HG03342 (cell line): ENCODE measurements around the gene DUOX2.
"Not testable (repeated sequence)": the region's sequence is repeated elsewhere in the genome, so short reads cannot be mapped to it uniquely, and the experiment has no call there.

Experiments
- ATAC-seq: cut with Tn5 transposase; IDR thresholded peaks from one replicate; pipeline ENCODE4 v1.9.1; 2021; ENCODE audit warnings: mild to moderate bottlenecking, moderate library complexity; ENCODE audit not compliant: unreplicated experiment

The DUOX2 gene

DNA sequence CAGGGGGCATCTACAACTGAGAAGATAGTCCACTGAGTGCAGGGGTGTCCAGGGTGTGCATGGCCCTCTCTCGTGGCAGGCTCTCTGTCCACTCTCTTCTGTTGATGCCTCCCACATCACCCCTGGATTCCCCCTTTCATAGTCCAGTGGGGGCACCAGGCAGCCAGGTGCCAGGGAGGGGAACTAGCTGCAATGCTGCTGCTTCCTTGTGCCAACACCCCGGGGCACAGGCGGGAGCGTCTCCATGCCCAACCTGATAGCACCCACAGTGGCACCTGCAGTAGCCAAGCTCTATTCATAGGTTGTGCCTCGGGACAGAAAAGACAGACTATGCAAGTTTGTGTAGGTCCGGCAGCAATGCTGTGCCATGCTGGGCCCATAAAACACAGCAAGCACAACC, 11.7 kb downstream of the DUOX2 start:
- no peak for ATAC-seq

DNA sequence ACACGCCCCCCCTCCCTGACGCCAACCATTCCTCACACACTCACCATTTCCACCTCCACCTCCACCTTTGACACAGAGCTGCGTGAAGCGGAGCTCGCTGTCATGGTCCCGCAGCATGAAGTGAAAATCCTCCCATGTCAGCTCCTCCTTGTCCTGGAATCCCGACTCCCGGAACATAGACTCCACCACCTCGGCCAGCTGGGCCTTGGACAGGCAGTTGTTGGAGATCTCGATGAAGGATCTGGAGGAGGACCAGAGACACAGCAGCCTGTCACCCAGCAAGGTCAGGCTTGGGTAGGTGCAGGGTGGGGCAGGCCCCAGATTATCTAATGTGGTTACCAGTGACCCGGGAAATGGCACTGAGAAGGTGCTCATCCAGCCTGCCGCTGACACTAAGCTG, 12.2 kb downstream of the DUOX2 start:
- no peak for ATAC-seq

DNA sequence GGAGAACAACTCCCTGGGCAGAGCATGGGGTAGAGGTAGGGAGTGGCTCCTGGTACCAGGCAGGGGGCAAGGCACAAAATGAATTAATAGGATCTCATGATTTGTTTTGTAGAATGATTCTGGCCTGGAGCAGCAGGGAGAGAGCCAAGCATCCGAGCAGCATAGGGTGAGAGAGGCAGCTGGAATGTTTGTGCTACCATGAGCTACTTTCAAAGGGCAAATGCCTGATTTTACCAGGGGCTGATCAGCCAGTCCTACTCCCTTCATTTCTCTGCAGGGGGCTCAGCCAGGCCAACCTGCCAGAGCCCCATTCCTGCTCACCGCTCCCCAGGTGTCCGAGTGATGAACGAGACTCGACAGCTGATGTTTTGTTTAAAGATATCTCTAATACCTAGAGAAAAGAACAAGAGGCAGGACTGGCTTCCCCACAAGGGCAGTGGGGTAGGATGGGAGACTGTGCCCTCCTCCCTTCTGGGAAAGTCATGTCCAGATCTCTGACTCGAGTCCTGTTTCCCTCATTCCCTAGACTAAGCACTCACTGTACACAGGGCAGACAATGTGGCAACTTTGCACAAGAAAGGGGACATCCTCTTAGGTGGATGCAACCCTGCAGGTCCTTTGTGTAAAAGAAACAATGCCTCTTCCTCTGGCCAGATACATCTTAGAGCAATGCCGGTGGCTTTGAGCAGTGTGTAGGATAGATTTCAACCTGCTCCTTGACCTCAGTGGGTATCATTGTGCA, 12.9 kb downstream of the DUOX2 start:
- ATAC-seq, result no peak

DNA sequence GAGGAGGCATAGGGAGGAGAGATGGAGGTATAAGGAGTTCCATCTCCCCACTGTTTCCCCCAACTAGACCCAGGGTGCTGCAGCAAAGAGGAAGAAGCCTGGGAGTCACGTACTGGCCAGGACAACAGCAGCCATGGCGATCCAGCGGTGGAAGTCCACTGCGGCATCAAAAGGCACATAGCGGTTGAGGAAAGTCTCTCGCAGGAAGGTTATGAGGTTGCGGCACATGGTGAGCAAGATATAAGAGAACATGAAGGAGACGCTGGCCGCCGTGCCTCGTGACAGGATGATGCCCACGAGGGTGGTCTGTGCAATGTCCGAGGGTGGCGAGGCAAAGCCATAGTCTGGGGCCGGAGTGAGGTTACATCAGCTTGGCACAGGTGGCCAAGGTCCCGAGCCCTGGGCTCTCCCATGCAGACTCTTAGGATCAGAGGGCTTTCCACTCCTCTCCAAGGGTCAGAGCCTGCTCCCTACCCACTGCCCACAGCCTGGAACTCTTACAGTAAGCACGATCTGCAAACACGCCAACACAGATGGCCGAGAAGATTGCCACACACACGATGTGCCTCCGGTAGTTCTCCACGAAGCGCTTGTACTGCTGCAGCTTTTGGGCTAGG, 14.3 kb downstream of the DUOX2 start:
- ATAC-seq, result no peak

DNA sequence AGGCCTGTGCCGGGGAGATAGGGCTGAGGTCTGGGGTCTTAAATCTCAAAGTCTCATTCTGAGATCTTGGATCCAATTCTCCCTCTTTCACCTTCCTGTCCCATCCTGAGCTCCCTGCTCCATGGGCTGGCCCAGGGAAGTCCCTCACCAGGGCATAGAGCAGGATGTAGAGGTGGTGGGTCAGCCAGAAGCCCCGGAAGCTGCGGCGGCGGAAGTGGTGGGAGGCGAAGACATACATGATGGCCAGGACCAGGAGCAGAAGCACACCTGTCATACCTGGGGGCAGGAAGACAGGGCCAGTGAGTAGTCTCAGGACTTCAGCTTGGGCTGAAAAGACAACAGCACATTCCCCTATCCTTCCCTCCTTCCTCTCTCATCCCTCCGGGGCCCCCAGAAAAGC, 16.5 kb downstream of the DUOX2 start:
- no peak for ATAC-seq

DNA sequence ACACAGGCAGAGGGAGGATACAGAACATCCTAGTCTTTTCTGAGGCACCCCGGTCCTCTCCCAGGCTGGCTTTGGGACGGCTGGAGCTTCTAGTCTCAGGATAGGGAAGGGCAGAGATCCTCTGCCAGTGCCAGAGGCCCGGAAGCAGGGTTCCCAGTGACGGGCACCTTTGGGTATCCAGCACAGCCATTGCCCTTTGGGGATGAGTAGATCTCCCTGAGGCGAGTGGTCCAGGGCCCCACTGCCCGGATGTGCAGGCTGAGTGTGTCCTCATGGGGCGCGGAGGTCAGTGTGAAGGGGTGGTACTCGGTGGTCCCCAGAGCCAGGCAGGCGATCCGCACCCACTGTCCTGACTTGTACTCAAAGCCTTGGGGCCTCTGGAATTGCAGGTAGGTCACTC, 18.3 kb downstream of the DUOX2 start:
- no peak for ATAC-seq

DNA sequence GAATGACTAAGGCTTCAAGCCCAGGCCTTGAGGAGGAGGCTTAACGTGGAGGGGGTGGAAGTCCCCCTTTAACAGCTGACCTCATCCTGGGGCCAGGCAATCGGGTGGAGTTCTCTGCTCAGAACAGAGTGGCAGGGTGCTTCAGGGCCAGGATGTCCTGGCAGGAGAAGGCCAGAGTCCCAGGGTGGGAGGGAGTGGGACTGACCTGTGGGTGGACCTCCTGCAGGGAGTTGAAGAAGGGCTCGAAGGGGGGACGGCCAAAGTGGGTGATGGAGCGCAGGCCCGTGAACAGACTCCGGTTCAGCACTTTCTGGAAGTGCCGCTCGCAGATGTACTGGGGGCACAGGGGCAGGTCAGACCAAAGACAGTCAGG, 19.6 kb downstream of the DUOX2 start:
- ATAC-seq, result no peak

DNA sequence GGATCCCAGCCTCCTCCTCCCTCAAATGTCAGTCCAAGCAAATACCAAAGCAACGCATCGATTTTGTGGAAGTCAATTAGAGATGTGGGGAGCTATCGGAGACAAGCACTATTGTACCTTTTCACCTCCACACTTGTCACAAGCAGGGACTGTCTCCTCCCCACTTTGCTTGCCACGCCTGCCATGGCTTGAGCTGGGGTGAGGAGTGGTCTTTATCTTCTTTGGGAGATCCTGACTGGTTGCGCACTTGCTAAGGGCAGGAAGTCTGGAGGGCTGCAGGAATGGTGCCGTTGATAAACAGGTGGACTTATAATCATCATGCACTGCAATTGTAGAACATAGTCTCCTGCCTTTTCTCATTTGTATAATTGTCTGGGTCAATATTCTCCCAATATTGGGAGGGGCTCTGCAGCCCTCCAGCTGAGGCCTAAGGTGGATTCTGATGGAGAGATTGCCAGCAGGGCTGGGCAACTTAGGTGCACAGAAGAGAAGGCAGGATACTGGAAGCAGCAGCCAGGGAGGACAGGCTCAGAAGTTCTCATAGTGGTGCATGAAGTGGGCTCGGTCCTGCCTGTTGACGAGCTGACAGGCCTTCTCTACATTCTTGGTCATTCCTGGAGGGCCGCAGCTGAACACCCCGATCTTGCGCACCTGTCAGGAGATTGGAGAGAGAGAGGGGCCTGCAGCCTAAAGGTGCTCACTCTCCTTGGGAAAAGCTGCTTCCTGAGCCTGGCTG, 20.2 kb downstream of the DUOX2 start:
- no peak for ATAC-seq

DNA sequence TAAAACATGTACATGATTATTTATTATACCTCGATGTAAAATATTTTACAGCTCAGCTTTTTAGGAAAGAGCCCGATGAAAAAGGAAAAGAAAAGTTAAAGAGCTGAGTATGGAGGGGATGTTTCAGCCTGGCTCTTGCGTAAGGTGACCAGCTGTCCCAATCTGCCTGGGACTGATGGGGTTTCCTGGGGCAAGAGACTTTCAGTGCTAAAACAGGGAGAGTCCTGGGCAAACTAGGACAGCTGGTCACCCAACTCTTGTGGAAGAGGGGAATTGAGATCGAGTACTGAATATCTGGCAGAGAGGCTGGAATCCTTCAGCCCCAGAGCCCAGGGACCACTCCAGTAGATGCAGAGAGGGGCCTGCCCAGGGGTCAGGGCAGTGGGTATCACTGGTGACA, 21.0 kb downstream of the DUOX2 start:
- no peak for ATAC-seq

DNA sequence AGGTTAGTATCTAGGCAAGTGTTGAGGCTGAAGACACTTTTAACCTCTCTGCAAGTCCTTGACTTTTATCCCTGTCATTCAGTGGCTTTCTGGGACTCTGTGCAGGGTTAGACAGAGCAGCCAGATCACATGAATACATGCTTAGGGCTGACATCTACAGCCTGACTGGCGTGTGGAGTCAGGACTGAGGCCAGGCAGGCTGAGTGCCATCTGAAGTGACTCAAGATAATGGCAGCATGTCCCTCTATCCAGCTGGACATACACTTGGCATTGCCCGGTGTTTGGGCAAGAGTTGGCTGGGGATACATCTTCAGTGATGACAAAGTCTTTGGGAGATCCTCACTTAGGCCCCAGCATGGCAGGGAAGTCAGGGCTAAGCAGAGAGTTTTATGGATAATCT, 22.4 kb downstream of the DUOX2 start:
- ATAC-seq, result no peak

DNA sequence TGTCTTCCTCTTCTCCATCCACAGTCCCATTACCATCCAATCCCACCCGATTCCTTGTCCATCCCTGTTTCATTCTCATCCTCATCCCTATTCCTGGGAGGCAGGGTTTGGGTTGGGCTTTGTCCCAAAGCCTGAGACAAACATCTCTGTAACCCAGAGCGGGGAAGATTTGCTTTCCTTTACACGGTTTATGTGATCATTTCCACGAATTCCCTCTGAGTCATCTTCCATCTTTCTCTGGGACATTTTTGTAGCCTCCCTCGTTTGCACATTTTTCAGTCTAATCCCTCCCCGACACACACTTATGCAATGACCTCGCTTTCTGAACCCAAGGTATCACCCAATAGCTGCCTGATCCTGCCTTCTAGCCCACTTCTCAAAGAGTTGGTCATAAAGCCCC, 22.8 kb downstream of the DUOX2 start:
- no peak for ATAC-seq

DNA sequence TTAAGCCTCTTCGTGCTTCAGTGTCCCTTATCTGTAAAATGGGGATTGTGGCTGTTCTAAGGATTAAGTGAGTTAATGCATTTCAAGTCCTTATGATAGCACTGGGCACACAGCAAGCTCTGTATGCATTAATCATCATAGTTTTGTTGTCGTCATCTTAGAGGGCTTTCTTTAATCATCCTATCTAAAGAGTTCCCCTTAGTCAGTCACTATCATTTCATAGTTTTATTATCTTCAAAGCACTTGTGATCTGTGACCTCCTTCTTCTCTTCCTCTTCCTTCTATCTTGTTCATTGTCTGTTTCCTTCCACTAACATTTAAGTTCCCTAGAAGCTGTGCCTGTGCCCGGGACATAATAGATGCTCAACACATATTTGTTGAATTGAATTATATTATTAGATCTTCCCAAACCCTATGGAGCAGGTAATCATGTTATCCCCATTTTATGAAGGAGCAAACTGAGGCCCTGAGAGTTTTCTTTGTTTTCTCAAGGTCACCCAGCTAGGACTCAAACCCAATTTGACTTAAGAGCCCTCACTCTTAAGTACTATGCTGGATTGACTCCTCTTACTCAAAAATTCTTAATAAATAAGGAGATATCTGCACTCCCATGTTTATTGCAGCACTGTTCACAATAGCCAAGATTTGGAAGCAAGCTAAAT, 24.1 kb downstream of the DUOX2 start:
- no peak for ATAC-seq

DNA sequence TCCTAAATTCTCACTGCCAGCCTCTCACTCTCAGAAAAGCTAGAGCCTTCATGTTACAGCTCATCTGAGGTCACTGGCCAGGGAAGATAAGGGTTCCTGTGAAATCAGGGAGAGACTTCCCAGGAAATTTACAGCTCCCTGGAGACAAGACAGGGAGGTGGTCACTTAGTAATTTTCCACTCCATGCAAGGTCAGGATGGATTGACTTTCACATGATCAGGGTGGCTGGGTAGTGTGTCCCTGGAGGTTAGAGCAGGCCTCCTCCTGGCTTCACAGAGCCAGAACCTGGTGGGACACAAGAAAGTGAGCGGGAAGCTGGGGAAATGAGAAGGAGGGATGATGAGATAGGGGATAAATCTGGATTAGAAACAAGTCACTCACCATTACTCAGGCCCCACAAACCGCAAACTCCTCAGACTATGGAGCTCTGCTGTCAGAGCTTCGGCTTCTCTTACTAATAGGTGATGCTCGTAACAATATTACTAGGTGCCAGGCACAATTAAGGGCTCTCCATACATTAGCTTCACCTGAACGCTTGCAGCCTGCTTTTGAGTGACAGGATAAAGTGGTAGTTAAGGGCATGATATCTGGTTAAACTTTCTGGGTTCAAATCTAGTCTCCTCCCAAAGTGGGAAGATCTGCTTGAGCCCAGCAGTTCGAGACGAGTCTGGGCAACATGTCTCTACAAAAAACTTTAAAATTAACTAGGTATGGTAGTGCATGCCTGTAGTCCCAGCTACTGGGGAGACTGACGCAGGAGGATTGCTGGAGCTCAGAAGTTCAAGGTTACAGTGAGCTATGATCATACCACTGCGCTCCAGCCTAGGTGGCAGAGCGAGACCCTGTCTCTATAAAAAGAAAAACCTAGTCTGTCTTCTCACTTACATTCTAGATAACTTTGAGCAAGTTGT, 24.9 kb downstream of the DUOX2 start:
- ATAC-seq, result no peak

DNA sequence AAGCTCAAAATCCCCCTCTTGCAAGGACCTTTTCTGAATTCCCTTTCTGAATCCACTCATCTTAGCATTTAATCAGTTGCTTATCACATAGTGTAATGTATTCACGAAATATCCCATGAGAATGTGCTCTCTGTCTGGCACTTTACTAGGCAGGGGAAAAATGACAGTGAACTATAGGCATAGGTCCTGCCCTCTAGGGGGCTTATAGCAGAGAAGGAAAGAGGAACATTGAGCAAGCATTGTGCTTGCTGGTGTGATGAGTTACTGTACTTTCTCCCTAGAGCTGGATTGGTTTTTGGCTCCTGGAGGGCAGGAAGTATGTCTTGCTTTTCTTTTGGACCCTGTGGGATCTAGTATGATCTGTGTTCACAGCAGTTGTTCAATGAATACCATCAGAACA, 26.5 kb downstream of the DUOX2 start:
- ATAC-seq, result no peak

DNA sequence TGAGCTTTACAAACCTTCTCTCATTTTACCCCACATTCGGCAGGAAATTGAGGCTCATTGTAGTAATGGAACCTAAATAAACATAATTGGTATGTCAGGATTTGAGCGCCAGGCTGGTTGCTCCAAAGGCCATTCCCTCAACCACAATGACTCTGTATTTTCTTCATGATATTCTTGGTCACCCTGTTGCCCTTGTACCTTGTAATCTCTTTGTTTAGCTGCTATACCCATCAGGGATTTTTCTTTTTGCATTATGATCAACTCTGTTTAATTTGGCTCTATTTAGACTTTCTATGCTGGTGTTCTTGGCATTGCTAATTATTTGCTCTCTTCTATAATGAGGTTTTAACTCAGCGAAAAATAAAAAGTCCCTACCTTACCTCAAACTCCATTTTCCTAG, 29.8 kb downstream of the DUOX2 start:
- no peak for ATAC-seq

DNA sequence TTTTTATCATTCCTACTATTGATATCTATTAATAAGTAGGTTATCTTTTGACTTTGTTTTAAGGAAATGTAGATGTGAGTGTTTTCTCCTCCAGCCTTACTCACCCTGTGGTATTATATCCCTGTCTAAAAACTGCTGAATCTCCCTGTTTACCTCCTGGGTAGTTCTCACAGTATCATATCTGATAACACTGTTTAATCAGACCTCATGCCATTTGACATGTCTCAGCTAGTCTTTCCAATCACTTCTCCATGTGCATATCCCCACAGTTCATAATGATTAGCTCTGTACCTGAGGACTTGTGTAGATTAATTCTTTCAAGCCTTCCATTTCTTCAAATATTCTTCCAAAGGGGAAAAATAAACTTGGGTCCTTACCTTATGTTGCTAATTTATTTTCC, 30.7 kb downstream of the DUOX2 start:
- no peak for ATAC-seq

DNA sequence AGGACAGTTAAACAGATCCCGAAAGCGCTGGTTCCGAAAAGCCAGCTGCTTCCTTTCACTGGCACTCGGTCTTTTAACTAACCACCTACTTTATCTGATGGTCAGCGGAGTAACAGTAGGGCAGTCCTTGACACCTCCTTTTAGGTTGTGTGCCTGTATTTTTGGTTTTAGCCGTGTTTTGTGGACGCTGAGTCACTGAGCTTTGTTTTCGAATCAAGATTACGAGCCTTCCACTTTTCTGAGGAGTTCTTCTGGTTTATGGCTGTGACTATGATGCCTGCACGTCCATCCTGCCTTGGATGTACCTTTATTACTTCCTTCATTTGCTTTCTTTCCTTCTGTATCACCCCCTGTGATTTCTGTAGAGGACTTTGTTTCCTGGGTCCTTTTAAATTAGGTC, 31.6 kb downstream of the DUOX2 start:
- ATAC-seq, result not testable (repeated sequence)

DNA sequence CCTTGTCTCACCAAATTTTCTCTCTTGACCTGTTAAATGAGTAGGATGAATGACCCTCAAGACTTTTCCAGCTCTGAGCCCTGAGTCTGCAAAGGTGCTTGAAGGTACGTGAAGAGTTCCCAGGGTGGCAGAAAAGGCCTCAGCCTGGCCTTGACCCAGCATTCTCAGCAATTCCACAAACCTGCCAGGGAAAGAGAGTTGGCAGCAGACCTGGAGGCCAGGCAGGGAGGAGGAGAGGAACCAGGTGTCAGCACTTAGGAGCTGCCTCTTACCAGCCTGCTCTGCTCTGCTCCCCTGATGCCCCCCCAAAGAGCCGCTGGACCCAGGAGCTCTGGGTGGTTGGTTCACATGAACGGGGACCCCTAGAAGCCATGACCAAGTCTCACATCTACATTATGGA, 33.4 kb downstream of the DUOX2 start:
- not testable (repeated sequence) for ATAC-seq

DNA sequence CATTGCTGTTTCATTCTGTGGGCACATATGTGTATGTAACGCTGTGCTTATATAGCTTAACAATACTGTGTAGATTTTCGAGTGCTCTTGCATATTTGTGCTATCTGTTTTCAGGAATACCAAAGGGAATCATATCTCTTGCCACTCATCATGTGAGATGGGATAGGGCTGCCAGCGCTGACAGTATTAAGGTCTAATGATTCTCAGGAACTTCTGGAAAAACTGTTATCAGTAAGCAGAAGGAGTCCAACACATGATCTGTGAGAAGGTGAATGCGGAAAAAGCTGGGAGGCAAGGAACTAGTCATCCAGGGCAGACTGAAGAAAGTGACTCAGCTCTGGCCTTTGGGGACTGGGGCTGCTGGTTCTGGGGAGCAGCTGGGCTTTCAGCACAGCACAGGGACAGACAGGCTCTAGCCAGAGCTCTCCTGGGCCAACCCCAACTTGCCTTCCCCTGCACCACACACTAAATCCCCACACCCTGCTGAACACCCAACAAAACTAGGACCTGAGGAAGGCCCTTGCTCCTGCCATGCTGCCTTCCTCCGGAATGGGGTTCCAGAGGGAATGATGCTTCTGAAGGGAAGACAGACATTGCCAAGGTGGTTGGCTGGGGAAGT, 34.2 kb downstream of the DUOX2 start:
- not testable (repeated sequence) for ATAC-seq

DNA sequence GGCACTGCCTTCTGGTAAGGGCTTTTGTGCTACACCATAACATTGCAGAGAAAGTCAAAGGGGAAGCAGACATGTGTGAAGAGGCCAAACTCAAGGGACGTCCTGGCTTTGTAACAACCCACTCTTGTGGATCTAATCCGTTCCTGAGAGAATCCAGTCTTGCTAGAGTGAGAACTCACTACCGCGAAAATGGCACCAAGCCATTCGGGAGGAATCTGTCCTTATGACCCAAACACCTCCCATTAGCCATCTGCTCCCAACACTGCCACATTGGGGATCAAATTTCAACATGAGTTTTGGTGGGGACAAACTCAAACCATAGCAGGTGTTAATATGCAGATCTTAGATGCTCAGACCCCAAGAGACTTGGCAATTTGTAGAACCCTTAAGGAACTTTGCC, 34.8 kb downstream of the DUOX2 start:
- not testable (repeated sequence) for ATAC-seq
